NB4 (cell line): ENCODE data around the gene PNPLA4.

Experiments used
- POLR2A ChIP-seq: IDR thresholded peaks from 2 replicates; pipeline ENCODE4 v1.6.1; 2011; ENCODE audit warnings: mild to moderate bottlenecking; ENCODE audit not compliant: insufficient read length; ENCODE audit errors: extremely low read depth
- TF ChIP-seq, protein P1 (sequence below): IDR thresholded peaks from one replicate; pipeline ENCODE4 v1.5.1; 2012; ENCODE audit warnings: low read depth, low read length

DNA sequence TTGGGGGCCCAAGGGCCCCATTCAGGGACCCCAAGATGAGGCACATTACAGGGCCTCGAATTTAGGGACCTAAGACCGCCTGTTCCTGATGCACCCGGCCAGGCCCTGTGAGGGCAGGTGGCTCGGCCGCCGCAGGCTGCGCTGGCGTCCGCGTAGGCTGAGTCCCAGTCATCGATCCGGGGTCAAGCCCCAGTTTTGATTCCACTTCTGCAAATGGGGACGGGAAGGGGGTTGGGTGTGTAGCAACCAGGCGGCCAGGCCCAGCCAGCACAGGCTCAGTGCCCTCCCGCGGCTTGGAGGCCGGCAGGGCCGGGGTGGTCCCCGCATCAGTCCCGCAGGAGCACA, 327 bp downstream of the PNPLA4 start:
- TF ChIP-seq, protein P1, sequence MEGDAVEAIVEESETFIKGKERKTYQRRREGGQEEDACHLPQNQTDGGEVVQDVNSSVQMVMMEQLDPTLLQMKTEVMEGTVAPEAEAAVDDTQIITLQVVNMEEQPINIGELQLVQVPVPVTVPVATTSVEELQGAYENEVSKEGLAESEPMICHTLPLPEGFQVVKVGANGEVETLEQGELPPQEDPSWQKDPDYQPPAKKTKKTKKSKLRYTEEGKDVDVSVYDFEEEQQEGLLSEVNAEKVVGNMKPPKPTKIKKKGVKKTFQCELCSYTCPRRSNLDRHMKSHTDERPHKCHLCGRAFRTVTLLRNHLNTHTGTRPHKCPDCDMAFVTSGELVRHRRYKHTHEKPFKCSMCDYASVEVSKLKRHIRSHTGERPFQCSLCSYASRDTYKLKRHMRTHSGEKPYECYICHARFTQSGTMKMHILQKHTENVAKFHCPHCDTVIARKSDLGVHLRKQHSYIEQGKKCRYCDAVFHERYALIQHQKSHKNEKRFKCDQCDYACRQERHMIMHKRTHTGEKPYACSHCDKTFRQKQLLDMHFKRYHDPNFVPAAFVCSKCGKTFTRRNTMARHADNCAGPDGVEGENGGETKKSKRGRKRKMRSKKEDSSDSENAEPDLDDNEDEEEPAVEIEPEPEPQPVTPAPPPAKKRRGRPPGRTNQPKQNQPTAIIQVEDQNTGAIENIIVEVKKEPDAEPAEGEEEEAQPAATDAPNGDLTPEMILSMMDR: no peak
- TF ChIP-seq POLR2A: no peak
